Measurements from ENCODE around the gene PTGDR.

PTGDR gene

DNA sequence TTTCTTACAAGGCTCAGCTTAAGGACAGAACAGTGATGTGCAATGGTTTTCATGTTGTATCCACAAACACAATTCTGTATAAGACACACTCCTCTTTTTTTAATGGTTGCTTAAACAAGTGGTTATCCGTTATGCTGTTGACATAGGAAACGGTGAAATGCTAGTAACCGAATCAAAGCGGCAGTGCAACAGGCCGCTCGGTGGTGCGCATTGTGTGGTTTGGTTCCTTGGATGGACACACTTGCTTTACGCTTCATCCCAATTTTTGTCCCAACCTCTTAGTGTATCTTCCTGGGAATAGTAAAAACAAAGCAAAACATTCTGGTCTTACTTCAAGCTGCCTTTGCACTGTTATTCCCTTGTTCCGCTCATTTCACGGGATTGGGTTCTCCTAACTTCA is 46.0 kb downstream of the PTGDR start:
- TF ChIP-seq, protein P1, sequence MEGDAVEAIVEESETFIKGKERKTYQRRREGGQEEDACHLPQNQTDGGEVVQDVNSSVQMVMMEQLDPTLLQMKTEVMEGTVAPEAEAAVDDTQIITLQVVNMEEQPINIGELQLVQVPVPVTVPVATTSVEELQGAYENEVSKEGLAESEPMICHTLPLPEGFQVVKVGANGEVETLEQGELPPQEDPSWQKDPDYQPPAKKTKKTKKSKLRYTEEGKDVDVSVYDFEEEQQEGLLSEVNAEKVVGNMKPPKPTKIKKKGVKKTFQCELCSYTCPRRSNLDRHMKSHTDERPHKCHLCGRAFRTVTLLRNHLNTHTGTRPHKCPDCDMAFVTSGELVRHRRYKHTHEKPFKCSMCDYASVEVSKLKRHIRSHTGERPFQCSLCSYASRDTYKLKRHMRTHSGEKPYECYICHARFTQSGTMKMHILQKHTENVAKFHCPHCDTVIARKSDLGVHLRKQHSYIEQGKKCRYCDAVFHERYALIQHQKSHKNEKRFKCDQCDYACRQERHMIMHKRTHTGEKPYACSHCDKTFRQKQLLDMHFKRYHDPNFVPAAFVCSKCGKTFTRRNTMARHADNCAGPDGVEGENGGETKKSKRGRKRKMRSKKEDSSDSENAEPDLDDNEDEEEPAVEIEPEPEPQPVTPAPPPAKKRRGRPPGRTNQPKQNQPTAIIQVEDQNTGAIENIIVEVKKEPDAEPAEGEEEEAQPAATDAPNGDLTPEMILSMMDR (IDR thresholded peaks at IDR 0.05; ENCODE audit: insufficient read depth, low read length, poor library complexity, severe bottlenecking): no peak
- Histone ChIP-seq H3K27me3 (replicated peaks; ENCODE audit: control insufficient read depth, insufficient read depth, low read length) (peaks cover 4% of the 10 kb centered on the region; the same call in 1 of the 2 replicates), H3K4me3 (replicated peaks; ENCODE audit: low read depth, low read length) (no peak overlapping the region), H3K36me3 (ENCODE audit: control insufficient read depth, insufficient read depth, low read length) (no peaks in the 10 kb centered on the region)
- no peak for DNase-seq (ENCODE audit: extremely low read depth, insufficient read length)

DNA sequence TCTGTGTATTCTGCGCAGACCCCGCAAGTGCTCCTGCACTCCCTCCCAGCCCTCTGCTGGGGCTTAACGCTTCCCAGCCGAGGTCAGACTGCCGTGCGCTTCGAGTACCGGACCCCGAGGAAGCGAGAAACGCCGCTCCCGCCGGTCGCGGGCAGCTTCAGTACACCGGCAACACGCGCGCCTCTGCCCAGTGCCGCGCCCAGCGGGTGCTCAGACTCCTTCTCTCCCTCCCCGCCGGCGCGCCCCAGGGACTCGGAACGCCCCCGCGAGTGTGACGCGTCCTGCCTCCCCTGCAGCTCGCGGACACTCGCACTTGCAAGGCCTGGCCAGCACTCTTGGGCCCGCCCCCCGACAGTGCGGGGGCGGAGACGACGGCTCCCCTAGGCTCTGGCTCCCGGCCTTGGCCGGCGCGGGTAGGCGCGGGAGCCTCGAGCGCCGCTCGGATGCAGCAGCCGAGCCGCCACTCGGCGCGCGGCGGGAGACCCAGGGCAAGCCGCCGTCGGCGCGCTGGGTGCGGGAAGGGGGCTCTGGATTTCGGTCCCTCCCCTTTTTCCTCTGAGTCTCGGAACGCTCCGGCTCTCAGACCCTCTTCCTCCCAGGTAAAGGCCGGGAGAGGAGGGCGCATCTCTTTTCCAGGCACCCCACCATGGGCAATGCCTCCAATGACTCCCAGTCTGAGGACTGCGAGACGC is 46.6 kb downstream of the PTGDR start, which contains the start of gene PTGER2:
Gene PTGER2 (plus strand): TSS at position 410 of the 692 bp plus-strand sequence. CDS start 237 bp downstream, at position 647.
- DNase-seq (ENCODE audit: extremely low read depth, insufficient read length): peak; percentile 50

DNA sequence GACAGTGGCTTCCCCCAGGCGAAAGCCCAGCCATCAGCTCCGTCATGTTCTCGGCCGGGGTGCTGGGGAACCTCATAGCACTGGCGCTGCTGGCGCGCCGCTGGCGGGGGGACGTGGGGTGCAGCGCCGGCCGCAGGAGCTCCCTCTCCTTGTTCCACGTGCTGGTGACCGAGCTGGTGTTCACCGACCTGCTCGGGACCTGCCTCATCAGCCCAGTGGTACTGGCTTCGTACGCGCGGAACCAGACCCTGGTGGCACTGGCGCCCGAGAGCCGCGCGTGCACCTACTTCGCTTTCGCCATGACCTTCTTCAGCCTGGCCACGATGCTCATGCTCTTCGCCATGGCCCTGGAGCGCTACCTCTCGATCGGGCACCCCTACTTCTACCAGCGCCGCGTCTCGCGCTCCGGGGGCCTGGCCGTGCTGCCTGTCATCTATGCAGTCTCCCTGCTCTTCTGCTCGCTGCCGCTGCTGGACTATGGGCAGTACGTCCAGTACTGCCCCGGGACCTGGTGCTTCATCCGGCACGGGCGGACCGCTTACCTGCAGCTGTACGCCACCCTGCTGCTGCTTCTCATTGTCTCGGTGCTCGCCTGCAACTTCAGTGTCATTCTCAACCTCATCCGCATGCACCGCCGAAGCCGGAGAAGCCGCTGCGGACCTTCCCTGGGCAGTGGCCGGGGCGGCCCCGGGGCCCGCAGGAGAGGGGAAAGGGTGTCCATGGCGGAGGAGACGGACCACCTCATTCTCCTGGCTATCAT is 47.3 kb downstream of the PTGDR start:
- peak; percentile 31 for DNase-seq (ENCODE audit: extremely low read depth, insufficient read length)
- Histone ChIP-seq H3K4me3 (replicated peaks; ENCODE audit: low read depth, low read length) (peak overlapping the region; percentile 45), H3K36me3 (ENCODE audit: control insufficient read depth, insufficient read depth, low read length) (no peaks in the 10 kb centered on the region), H3K27me3 (replicated peaks; ENCODE audit: control insufficient read depth, insufficient read depth, low read length) (peaks cover 4% of the 10 kb centered on the region; the same call in 1 of the 2 replicates)
- TF ChIP-seq, protein P1 (IDR thresholded peaks at IDR 0.05; ENCODE audit: insufficient read depth, low read length, poor library complexity, severe bottlenecking): no peak

More for the DNA sequence above, 46.6 kb downstream of the PTGDR start, which contains the start of gene PTGER2:
- peak within 1 kb of the TSS; percentile 45 for H3K4me3 ChIP-seq (replicated peaks; ENCODE audit: low read depth, low read length)
- H3K27me3 ChIP-seq (replicated peaks; ENCODE audit: control insufficient read depth, insufficient read depth, low read length): peaks cover 4% of the 10 kb centered on the region; the same call in 1 of the 2 replicates
- TF ChIP-seq, protein P1 (IDR thresholded peaks at IDR 0.05; ENCODE audit: insufficient read depth, low read length, poor library complexity, severe bottlenecking): no peak
- no peaks in the 10 kb centered on the region for H3K36me3 ChIP-seq (ENCODE audit: control insufficient read depth, insufficient read depth, low read length)

DNA sequence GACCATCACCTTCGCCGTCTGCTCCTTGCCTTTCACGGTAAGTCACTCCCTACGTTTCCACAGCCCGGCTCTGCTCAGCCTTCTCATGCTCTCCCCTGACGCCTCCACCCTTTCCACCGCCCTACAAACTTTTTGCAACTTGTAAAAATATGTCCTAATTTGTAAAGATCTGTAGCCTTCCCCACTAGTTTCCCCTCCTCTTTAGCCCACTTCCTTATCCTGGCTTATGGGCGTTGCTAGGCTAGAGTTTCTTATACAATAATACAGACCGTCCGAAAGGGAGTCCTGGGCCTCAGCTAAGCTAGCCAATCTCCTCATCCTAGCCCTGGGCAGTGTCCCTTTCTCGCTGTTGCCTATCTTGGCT is 47.8 kb downstream of the PTGDR start:
- no peak overlapping the region for H3K4me3 ChIP-seq (replicated peaks; ENCODE audit: low read depth, low read length)
- DNase-seq (ENCODE audit: extremely low read depth, insufficient read length): no peak
- no peaks in the 10 kb centered on the region for H3K36me3 ChIP-seq (ENCODE audit: control insufficient read depth, insufficient read depth, low read length)
- TF ChIP-seq, protein P1 (IDR thresholded peaks at IDR 0.05; ENCODE audit: insufficient read depth, low read length, poor library complexity, severe bottlenecking): no peak
- H3K27me3 ChIP-seq (replicated peaks; ENCODE audit: control insufficient read depth, insufficient read depth, low read length): peaks cover 4% of the 10 kb centered on the region; the same call in 1 of the 2 replicates

DNA sequence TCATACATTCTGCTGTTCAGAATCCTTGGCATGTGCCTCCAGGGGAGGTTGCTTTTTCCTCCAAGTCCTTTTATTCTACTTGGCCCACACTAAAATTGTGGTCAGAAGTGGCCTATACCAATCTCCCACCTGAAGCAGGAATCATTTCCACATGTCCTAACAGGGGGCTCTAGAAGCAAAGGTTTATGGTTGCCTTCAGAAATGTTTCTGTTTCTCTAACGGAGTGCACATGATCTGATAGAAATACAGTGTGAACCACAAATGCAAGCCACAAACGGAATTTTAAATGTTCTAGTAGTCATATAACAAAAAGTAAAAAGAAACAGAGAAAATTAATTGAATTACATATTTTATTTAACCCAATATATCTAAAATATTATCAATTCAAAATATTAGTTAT is 50.6 kb downstream of the PTGDR start:
- H3K4me3 ChIP-seq (replicated peaks; ENCODE audit: low read depth, low read length): no peak overlapping the region
- no peaks in the 10 kb centered on the region for H3K36me3 ChIP-seq (ENCODE audit: control insufficient read depth, insufficient read depth, low read length)
- H3K27me3 ChIP-seq (replicated peaks; ENCODE audit: control insufficient read depth, insufficient read depth, low read length): peaks cover 4% of the 10 kb centered on the region; the same call in 1 of the 2 replicates
- no peak for DNase-seq (ENCODE audit: extremely low read depth, insufficient read length)
- TF ChIP-seq, protein P1 (IDR thresholded peaks at IDR 0.05; ENCODE audit: insufficient read depth, low read length, poor library complexity, severe bottlenecking): no peak

Data from GM06990 (cell line).